ENCODE data around the gene MEPCE.

MEPCE gene

GRCh38 chr7:100465299-100465698, 35.7 kb downstream of the MEPCE start:
- no peak for DNase-seq

- no peak for DNase-seq
These were observed 36.2 kb downstream of the MEPCE start for GRCh38 chr7:100465702-100466311.

GRCh38 chr7:100466653-100467605, 37.3 kb downstream of the MEPCE start:
- DNase-seq: no peak

DNA sequence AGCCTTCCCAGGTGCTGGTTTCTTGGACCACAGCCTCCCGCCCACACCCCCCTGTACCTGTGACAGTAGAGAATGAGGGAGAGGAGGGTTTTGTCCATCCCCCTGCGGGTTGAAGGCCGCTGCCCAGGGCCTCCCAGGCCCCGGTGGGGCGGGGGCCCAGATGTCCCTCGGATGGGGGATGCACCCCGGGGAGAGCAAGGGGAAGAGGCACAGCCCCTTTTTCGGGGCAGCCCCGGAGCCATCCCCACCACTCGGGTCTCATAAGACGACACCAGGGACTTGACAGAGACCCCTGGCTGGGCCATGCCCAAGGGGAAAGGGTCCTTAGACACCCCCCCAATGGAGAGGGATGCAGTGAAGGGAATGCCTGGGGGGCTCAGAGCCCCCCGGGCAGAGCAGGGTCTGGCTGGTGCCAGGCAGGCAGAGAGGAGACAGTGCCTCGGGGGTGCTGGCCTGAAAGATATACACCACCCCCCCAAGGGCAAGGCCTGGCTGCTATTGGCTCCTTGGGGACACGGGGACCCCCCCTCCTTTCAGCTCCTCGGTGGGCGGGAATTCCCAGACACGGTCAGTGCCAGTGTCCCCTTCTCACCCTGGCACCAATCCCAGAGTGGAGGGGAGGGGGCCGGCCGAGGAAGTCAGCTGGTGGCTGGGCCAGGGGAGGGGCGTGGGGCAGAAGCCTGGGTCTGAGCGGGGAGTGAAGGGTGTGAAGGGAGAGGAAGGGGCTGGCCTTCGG, 38.2 kb downstream of the MEPCE start:
- no peak for DNase-seq

DNA sequence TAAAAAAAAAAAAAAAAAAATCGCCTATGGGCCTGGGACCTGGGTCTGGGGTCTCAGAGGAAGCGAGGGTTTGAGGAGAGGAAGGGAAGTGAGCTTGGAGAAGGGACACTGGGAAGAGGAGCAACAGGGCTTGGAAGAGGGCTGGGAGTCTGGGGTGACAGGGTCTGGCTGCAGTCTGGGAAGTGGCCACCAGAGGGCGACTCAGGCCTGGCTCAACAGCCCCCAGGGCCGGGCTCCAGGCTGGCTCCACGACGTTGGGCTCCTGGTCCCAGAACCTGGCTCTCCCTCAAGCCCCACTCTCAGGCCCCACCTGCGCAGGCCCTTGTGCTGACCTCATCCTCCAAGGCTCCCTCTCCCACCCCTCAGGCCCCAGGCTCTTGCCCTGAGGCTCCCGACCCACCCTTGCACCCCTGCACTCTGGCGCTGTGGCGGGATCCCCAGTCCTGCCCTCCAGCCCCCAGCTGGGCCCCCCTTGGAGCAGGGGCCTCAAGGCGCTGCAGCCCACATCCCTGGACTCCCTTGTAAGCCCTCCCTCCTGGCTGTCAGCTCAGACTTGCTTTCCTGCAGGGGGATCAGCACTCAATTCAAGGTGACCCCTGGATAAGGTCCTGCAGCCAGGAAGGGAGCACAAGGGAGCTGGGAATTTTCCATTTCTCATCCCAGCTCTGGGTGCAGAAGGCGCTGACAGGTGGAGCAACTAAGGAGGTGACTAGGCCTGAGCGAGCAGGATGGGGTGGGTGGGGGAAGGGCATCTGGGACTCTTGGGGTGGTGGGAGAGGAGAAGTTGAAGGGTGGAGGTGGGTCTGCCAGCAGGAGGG, 39.8 kb downstream of the MEPCE start:
- peak; percentile 91 for DNase-seq

DNA sequence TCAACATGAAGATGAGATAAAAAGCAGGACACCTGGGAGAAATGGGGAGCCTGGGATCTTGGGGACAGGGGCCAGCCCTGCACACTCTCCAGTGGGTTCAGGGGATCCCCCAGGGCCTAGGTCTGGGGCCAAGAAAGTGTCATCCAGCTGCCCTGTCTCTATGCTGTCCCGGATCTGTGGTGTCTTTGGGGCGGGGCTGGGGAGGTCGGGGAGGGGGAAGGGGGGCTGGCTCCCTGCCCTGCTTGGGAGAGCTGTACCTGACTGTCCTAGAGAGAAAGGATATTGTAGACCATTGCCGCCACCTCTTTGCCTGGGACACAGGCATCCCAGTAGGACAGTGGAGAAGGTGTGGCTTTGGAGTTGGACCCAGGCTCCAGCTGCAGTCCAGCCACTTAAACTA, 41.4 kb downstream of the MEPCE start:
- no peak for DNase-seq

- DNase-seq: no peak
These were observed 42.7 kb downstream of the MEPCE start for GRCh38 chr7:100472121-100472851.

GRCh38 chr7:100472854-100473499, 43.3 kb downstream of the MEPCE start:
- peak; percentile 35 for DNase-seq

DNA sequence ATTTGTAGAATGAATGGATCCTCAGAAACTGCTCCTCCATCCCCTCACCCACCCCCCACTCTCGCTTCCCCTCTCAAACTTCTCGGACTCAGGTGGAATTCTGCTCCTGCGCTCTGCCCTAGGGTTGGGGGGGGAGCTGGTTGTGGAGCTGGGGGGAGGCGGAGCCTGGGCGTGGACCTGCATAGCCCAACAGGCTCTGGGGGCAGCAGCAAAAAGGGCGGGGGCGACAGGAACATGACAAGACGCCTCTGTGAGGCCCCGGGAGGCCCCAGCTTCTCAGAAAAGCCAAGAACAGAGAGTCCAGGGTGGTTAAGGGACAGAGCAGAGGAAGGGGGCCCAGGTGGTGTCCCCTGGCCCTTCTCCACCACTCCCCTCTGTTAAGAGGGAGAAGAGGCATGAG, 45.9 kb downstream of the MEPCE start:
- DNase-seq: peak; percentile 29

DNA sequence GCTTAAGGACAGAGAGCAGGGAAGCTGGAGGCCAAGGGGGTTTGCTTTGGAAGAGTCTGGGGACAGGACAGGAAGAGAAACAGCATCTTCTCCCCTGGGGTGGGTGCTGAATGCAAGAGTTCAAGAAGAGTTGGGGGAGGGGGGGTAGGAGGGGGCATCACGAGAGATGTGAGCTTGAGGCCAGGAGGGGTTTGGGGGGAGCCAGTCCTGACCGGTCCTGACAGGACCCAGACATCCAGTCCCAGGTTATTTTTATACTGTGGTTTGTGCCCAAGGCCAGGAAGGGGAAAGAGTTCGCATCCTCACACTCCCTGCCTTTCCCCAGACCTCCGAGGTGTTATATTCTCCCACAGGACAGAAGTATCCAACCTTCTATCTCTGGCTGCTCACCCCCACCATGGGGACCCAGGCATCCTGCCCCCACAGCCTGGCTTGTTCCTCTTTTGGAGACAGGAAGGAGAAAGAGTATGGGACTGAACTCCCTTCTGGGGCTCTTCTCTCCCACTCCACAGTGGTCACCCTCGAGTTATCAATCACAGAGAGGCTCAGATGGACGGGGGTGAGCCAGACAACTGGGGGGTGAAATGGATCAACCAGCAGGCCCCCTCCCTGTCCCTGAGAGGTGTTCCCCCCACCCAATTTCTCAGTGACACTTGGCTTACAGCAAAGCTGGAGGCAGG, 46.6 kb downstream of the MEPCE start:
- no peak for DNase-seq

DNA sequence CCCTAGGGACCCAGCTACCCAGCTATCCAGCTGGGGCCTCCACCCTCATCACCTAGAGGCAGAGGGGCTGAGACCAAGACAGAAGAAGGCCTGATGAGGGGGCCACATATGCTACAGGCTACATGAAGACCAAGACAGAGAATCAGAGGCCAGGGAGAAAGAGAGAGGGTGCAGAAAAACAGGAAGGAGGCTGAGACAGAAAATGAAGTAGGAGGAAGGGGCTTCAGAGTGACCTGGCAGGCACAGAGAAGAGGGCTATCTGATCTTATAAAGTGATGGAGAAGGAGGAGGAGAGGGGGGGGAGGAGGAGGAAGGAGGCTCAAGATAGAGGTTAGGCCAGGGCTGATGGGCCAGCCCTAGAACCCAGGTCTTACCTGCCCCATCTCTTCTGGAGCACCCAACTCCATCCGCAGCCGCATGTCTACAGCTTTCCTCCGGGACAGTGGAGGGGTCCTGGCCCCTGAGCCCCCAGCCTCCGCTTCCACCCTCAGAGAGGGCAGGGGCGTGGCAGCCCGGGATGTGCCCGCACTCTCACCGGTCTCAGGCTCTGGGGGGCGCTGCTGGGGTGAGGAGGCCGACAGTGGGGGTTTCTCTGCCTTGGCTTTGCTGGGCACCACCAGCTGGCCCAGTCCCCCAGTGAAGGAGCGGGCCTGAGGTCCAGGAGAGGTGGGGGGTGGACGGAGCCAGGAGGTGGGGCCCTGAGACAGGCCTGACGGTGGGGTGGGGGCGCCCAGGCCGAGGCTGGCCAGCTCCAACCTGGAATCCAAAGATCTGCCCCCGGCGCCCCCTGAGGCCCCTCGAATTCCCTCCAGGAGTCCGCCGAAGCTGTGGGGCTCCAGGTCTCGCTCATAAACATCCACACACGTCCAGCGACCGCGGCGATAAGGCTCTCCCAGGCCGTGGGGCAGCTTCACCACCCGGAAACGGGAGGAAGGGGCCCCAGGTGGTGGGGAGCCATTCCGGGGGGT, 47.6 kb downstream of the MEPCE start:
- DNase-seq: peak; percentile 56

- no peak for DNase-seq
These were observed 48.2 kb downstream of the MEPCE start for GRCh38 chr7:100477871-100478267.

DNA sequence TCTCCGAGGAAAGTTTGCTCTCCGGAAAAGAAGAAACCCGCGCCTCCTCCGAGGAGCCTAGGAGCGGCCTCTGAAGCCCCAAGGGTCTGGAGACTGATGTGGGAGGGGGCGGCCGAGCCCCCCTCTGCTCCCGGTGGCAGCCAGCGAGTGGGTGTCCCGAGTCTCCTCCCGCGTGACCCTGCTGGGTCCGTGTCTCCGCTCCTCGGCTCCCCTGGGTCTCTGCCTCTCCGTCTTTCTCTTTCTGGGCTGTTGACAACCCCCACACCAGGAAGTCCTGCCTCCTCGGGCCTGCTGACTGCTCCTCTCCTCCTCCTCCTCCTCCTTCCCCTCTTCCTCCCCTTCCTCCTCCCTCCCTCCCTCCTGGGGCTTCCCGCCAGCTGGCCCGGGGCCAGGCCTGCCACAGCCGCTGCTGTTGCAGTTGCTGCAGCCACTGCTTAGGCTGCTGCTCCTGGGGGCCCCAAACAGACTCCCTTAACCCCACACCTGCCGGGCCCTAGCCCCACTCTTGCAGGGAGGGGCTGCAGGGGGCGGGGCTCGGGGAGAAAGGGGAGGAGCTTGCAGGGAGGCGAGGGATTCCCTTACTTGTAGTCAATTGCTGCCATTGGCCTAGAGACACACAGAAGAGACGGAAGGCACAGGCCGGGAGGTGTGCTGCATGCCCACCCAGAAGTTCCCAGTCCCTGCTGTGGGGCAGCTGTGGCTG, 49.5 kb downstream of the MEPCE start, which contains the start of gene TSC22D4:
Gene TSC22D4, minus strand, starts transcription at position 257 of the 703 bp plus-strand sequence. CDS start 1,176 bp downstream, outside the sequence.
- peak; percentile 95 for DNase-seq

DNA sequence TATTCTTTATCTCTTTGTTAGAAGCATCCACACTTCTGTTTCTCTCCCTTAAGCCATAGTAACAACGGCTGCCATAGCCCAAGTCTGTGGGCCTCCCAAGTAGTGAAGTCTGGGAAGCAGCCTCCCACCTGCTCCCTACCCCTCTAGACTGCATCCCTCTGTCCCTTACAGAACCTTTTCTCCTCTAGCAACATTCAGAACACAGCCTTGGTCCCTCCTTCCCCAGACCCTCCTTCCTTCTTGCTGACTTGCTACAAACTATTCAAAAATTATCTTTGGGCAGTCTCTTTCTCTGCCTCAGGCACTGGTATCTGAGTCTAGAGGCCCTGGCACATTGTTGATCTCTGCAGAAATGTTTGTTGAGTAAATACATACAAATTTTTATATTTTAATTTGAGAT, 51.8 kb downstream of the MEPCE start:
- no peak for DNase-seq

DNA sequence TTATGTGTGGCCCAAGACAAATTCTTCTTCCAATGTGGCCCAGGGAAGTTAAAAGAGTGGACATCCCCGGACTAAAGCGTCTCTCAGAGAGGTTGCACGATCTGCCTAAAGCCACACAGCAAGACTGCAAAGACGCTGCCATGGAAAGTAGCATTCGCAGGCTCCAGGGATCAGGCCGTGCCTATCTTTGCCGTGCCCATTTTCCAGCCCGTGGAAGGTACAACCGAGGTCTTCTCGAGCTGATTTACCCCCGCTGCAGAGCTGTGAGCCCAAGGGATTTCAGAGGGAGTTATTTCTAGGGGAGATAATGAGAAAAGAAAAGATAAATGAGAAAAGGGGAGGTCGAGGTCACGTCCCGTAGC, 53.1 kb downstream of the MEPCE start:
- no peak for DNase-seq

- DNase-seq: peak; percentile 89
These were observed 53.6 kb downstream of the MEPCE start for GRCh38 chr7:100483090-100483721.

Data from CD4-positive, alpha-beta T cell treated with Interleukin-17A for 4 hours (primary cell).